Liver (tissue), 9 donors: ENCODE measurements around the gene BANP. TPM values are rescaled to one million over a fixed set of nuclear protein-coding genes. Genes with fewer than 3 reads are reported as not detected.

ENCODE experiments used
- DNase-seq: peaks from one replicate; pipeline ENCODE4 v3.0.0-alpha.2; 2017; ENCODE audit warnings: low spot score
- H3K27ac ChIP-seq, 2 donors: one replicate each; pipeline ENCODE4 v1.7.0; 2013; ENCODE audit warnings: inconsistent platforms in 2 of 2, low read length in 2 of 2, control low read depth in 1 of 2, low read depth in 1 of 2, mild to moderate bottlenecking in 1 of 2
- H3K27me3 ChIP-seq, 4 donors: one replicate each; pipeline versions ENCODE4 v1.6.1 to v1.7.0; 2013; ENCODE audit warnings: low read length in 3 of 4, inconsistent platforms in 1 of 4, mild to moderate bottlenecking in 1 of 4, moderate library complexity in 1 of 4; ENCODE audit not compliant: control insufficient read depth in 4 of 4, insufficient read depth in 4 of 4
- H3K36me3 ChIP-seq, 4 donors: one replicate each; pipeline versions ENCODE4 v1.6.1 to v1.7.0; 2013; ENCODE audit warnings: low read length in 3 of 4, mild to moderate bottlenecking in 3 of 4, low read depth in 1 of 4, moderate library complexity in 1 of 4; ENCODE audit not compliant: control insufficient read depth in 4 of 4, insufficient read depth in 3 of 4
- H3K4me1 ChIP-seq, 4 donors: one replicate each; pipeline versions ENCODE4 v1.6.1 to v1.7.0; 2013; ENCODE audit warnings: low read length in 3 of 4, mild to moderate bottlenecking in 3 of 4, moderate library complexity in 1 of 4; ENCODE audit not compliant: control insufficient read depth in 4 of 4, insufficient read depth in 4 of 4
- H3K4me3 ChIP-seq, 3 donors: one replicate each; pipeline versions ENCODE4 v1.6.1 to v1.7.0; 2013; ENCODE audit warnings: low read length in 3 of 3, control low read depth in 1 of 3, low read depth in 1 of 3, mild to moderate bottlenecking in 1 of 3
- H3K9ac ChIP-seq, 2 donors: one replicate each; pipeline ENCODE4 v1.7.0; 2013; ENCODE audit warnings: low read length in 2 of 2, mild to moderate bottlenecking in 2 of 2, moderate library complexity in 2 of 2, control low read depth in 1 of 2, low read depth in 1 of 2
- H3K9me3 ChIP-seq, 4 donors: one replicate each; pipeline versions ENCODE4 v1.6.1 to v1.7.0; 2013; ENCODE audit warnings: low read length in 3 of 4; ENCODE audit not compliant: control insufficient read depth in 4 of 4
- ATF3 ChIP-seq: IDR thresholded peaks from 2 replicates; pipeline ENCODE4 v1.6.1; 2016; ENCODE audit warnings: antibody characterized with exemption
- CTCF ChIP-seq: fragments of 150-350 bp; IDR thresholded peaks from 2 replicates; pipeline ENCODE4 v1.5.1; 2017; ENCODE audit warnings: improper control_type of control experiment, low read depth, low read length; ENCODE audit not compliant: missing input control
- EGR1 ChIP-seq, 2 donors: IDR thresholded peaks; 2 replicates each; pipeline ENCODE4 v1.6.1; 2016 to 2018; ENCODE audit warnings: antibody characterized with exemption in 2 of 2, low read depth in 2 of 2
- FOXA1 ChIP-seq: IDR thresholded peaks from 2 replicates; pipeline ENCODE4 v1.6.1; 2016; ENCODE audit warnings: antibody characterized with exemption
- FOXA2 ChIP-seq: IDR thresholded peaks from 2 replicates; pipeline ENCODE4 v1.6.1; 2016; ENCODE audit warnings: antibody characterized with exemption
- GABPA ChIP-seq, 2 donors: IDR thresholded peaks in 1 of 2; conservative IDR thresholded peaks in 1 of 2; 2 replicates each; pipeline ENCODE4 v1.6.1; 2016; ENCODE audit warnings: antibody characterized with exemption in 2 of 2, mild to moderate bottlenecking in 1 of 2, moderate library complexity in 1 of 2
- HNF4A ChIP-seq, 2 donors: conservative IDR thresholded peaks; 2 replicates each; pipeline ENCODE4 v1.6.1; 2016; ENCODE audit warnings: antibody characterized with exemption in 2 of 2, mild to moderate bottlenecking in 2 of 2
- HNF4G ChIP-seq: IDR thresholded peaks from 2 replicates; pipeline ENCODE4 v1.6.1; 2016; ENCODE audit warnings: antibody characterized with exemption
- JUND ChIP-seq, 2 donors: IDR thresholded peaks; 2 replicates each; pipeline ENCODE4 v1.6.1; 2016; ENCODE audit warnings: antibody characterized with exemption in 2 of 2
- MAX ChIP-seq: IDR thresholded peaks from 2 replicates; pipeline ENCODE4 v1.6.1; 2016; ENCODE audit warnings: antibody characterized with exemption
- NR2F2 ChIP-seq: IDR thresholded peaks from 2 replicates; pipeline ENCODE4 v1.6.1; 2016; ENCODE audit warnings: antibody characterized with exemption
- RAD21 ChIP-seq, 2 donors: IDR thresholded peaks; 2 replicates each; pipeline ENCODE4 v1.6.1; 2016; ENCODE audit warnings: antibody characterized with exemption in 2 of 2, mild to moderate bottlenecking in 2 of 2
- REST ChIP-seq: IDR thresholded peaks from 2 replicates; pipeline ENCODE4 v1.6.1; 2016; ENCODE audit warnings: antibody characterized with exemption, mild to moderate bottlenecking
- SP1 ChIP-seq: IDR thresholded peaks from 2 replicates; pipeline ENCODE4 v1.6.1; 2018; ENCODE audit warnings: antibody characterized with exemption, mild to moderate bottlenecking
- TAF1 ChIP-seq: conservative IDR thresholded peaks from 2 replicates; pipeline ENCODE4 v1.6.1; 2016; ENCODE audit warnings: antibody characterized with exemption, mild to moderate bottlenecking
- WGBS: extraction: QIAGEN DNeasy Blood & Tissue Kit; methylation state at CpG from one replicate; pipeline ENCODE4 v1.1.7; 2013; 5-methylcytosine and 5-hydroxymethylcytosine counted together
- polyA plus RNA-seq, 2 donors: library from polyadenylated mRNA; stranded (reverse) in 1 of 2; unstranded in 1 of 2; fragments of 200-250 nt in 1 of 2; fragments of >200 nt in 1 of 2; fragmentation: Nextera tagmentation in 1 of 2; extraction: Ambion mirVana in 1 of 2; gene quantifications; one replicate each; pipeline versions ENCODE4 v1.2.1 to v1.2.3, GENCODE V29; 2013 to 2015
- total RNA-seq, 2 donors: library from RNA; depleted of rRNA; stranded (reverse); fragments of >200 nt; gene quantifications; one replicate each; pipeline ENCODE4 v1.2.3, GENCODE V29; 2014
- donor health status: healthy.
- donor health status: healthy.
- donor health status: healthy.
- donor health status: healthy.
- donor health status: healthy.

The BANP gene
- total and polyA plus RNA-seq, 4 donors, result 4.9 to 20.7 (median 13.7) TPM

- H3K9me3 ChIP-seq, result no peaks in the 10 kb centered on the region
- H3K4me1 ChIP-seq, result peaks cover 9 to 32% (median 24%) of the 10 kb centered on the region in 4 donors
- H3K4me3 ChIP-seq, result no peak overlapping the region
- TF ChIP-seq ATF3, result no peak
- TF ChIP-seq FOXA1, result no peak
- TF ChIP-seq EGR1 (IDR thresholded peaks at IDR 0.05; ENCODE audit: low read depth in 2 of 2), result no peak
- TF ChIP-seq RAD21 (IDR thresholded peaks at IDR 0.05), result no peak
- no peak for TF ChIP-seq TAF1
- no peak for TF ChIP-seq MAX
- no peak for TF ChIP-seq JUND (IDR thresholded peaks at IDR 0.05)
- no peak for TF ChIP-seq REST
- no peak for TF ChIP-seq CTCF
- TF ChIP-seq GABPA (IDR thresholded peaks at IDR 0.05 in 1 of 2, conservative IDR thresholded peaks at IDR 0.05 in 1 of 2), result no peak
- TF ChIP-seq FOXA2, result no peak
- TF ChIP-seq HNF4A (conservative IDR thresholded peaks at IDR 0.05), result no peak
- no peak for TF ChIP-seq NR2F2
- TF ChIP-seq SP1, result no peak
- no peak overlapping the region for H3K9ac ChIP-seq
- H3K27ac ChIP-seq, result no peak overlapping the region
- H3K27me3 ChIP-seq, result no peaks in the 10 kb centered on the region
- peaks cover 3 to 28% (median 11%) of the 10 kb centered on the region in 4 donors for H3K36me3 ChIP-seq
- DNase-seq, result no peak
- WGBS, result 83% methylated on average over 44 of the region's 44 CpGs
Measured at GRCh38 chr16:87926246-87927194, 24.7 kb upstream of the BANP start.

GRCh38 chr16:87927195-87927562 lies 24.1 kb upstream of the BANP start:
- TF ChIP-seq MAX (no peak), HNF4G (no peak), RAD21 (IDR thresholded peaks at IDR 0.05) (no peak), TAF1 (no peak)
- H3K36me3 ChIP-seq, result peaks cover 3 to 28% (median 11%) of the 10 kb centered on the region in 4 donors
- H3K4me1 ChIP-seq, result peaks cover 12 to 39% (median 29%) of the 10 kb centered on the region in 4 donors
- no peak overlapping the region for H3K9ac ChIP-seq
- no peaks in the 10 kb centered on the region for H3K27me3 ChIP-seq
- no peaks in the 10 kb centered on the region for H3K9me3 ChIP-seq
- DNase-seq, result no peak
- no peak overlapping the region for H3K27ac ChIP-seq
- 60% methylated on average over 4 of the region's 4 CpGs for WGBS
- H3K4me3 ChIP-seq, result no peak overlapping the region
